GM13976 (cell line): ENCODE measurements around the gene CCDC158.

Source experiments
- DNase-seq: peaks from one replicate; pipeline ENCODE4 v3.0.0; 2012; ENCODE audit warnings: low spot score
- in situ Hi-C: fragments of 300-500 bp; cut with MboI; formaldehyde crosslinking; loops from one replicate; pipeline ENCODE4 v1.12.0; 2022; ENCODE audit warnings: low sequenced_read_pairs, mixed read lengths, inconsistent platforms; ENCODE audit not compliant: unreplicated experiment
- TF ChIP-seq, protein P1 (sequence below): IDR thresholded peaks from 2 replicates; pipeline ENCODE4 v1.5.1; 2012; ENCODE audit warnings: borderline replicate concordance, mild to moderate bottlenecking; ENCODE audit not compliant: insufficient read depth; ENCODE audit errors: extremely low read depth, missing control alignments, control extremely low read depth

The CCDC158 gene

GRCh38 chr4:76278583-76278982 lies 142.4 kb downstream of the CCDC158 start:
- in situ Hi-C loops: no loop called here

DNA sequence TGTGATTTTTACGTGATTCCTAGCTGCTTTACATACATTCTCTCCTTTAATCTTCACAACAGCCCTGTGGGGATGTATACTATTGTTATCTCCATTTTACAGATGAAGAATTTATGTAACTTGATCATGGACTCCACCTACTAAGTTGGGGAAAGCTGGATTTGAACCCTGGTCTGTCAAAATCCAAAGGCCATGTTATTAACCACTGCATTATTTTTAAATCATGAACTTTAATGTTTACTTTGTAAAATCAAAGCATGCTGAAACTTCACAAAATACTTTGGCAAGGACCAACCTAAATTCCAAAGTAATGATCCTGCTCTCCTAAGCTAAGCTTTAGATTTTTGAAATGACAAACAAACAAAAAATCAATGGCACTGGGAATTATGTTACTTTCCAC lies 143.3 kb downstream of the CCDC158 start:
- TF ChIP-seq, protein P1, sequence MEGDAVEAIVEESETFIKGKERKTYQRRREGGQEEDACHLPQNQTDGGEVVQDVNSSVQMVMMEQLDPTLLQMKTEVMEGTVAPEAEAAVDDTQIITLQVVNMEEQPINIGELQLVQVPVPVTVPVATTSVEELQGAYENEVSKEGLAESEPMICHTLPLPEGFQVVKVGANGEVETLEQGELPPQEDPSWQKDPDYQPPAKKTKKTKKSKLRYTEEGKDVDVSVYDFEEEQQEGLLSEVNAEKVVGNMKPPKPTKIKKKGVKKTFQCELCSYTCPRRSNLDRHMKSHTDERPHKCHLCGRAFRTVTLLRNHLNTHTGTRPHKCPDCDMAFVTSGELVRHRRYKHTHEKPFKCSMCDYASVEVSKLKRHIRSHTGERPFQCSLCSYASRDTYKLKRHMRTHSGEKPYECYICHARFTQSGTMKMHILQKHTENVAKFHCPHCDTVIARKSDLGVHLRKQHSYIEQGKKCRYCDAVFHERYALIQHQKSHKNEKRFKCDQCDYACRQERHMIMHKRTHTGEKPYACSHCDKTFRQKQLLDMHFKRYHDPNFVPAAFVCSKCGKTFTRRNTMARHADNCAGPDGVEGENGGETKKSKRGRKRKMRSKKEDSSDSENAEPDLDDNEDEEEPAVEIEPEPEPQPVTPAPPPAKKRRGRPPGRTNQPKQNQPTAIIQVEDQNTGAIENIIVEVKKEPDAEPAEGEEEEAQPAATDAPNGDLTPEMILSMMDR: no peak
- in situ Hi-C loops: no loop called here
- no peak for DNase-seq

More at GRCh38 chr4:76278583-76278982, 142.4 kb downstream of the CCDC158 start:
- DNase-seq: no peak
- TF ChIP-seq, protein P1: no peak

GRCh38 chr4:76276813-76277212 lies 144.1 kb downstream of the CCDC158 start:
- TF ChIP-seq, protein P1: no peak
- in situ Hi-C loops: no loop called here

DNA sequence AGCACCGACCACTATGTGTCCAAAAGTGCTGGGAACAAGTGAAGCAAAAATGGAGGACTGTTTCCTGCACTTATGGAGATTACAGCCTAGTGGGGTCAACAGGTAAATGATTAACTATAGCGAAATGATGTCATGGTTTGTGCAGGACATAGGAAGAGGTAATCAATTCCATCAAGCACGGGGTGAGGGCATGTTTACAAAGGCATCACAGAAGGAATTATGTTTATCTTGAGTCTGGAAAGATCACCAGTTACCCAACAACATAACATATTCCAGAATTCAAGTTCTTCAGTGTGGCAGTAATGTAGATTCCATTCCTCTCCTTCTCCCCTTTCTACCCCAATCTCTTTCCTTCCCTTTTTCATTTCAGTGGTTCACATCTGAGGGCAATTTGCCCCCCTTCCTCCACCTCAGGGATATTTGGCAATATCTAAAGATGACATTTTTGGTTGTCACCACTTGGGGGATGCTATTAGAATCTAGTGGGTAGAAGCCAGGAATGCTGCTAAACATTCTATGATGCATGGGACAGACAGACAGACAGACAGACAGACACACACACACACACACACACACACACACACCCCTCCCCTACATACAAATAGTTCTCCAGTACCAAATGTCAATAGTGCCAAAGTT lies 145.3 kb downstream of the CCDC158 start:
- in situ Hi-C loops: no loop called here
- DNase-seq: no peak
- TF ChIP-seq, protein P1: no peak

More at GRCh38 chr4:76276813-76277212, 144.1 kb downstream of the CCDC158 start:
- no peak for DNase-seq

- TF ChIP-seq, protein P1: no peak
- in situ Hi-C loops: no loop called here
- DNase-seq: no peak
Observed at GRCh38 chr4:76272999-76273398, 147.9 kb downstream of the CCDC158 start.

DNA sequence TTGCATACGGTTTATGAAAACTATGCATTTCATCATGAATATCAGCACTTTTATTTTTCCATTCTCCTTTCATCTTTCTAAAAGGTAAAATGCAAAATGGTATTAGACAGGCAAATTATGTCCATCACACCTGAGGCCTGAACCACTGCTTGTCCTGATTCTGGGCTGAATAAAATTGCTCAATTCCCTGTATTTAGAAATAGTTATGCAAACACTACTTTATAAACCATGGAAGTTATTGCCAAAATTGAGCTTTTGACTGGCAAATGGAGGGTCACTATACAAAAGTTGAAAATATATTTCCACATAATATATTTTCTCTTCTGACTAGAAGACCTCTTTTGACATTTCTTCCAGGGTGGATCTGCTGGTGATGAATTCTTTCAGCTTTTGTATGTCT lies 148.4 kb downstream of the CCDC158 start:
- TF ChIP-seq, protein P1: no peak
- in situ Hi-C loops: no loop called here

More for the DNA sequence above, 148.4 kb downstream of the CCDC158 start:
- no peak for DNase-seq
